Skeletal muscle cell (primary cell): ENCODE data around the gene PLSCR3.

Source experiments
- DNase-seq: peaks from one replicate; pipeline ENCODE4 v3.0.0-alpha.2; 2010; ENCODE audit warnings: low read depth
- H3K4me3 ChIP-seq: 2 replicates; pipeline ENCODE4 v1.5.1; 2011; ENCODE audit warnings: low read depth, mild to moderate bottlenecking, control low read depth, low read length, moderate library complexity

Gene PLSCR3

GRCh38 chr17:7408252-7408727 is 14.0 kb upstream of the PLSCR3 start:
- H3K4me3 ChIP-seq = no peak overlapping the region
- no peak for DNase-seq

GRCh38 chr17:7407485-7408251 is 13.3 kb upstream of the PLSCR3 start, which contains the start of gene NLGN2:
Gene NLGN2, plus strand, starts transcription at chr17:7407845. Its CDS starts 411 bp downstream, at chr17:7408256.
- peak within 1 kb of the TSS; percentile 18 for H3K4me3 ChIP-seq
- no peak for DNase-seq

GRCh38 chr17:7407082-7407481 is 12.8 kb upstream of the PLSCR3 start:
- no peak for DNase-seq

GRCh38 chr17:7406235-7406825 is 12.0 kb upstream of the PLSCR3 start:
- peak overlapping the region; percentile 82 for H3K4me3 ChIP-seq
- DNase-seq = no peak

More at GRCh38 chr17:7407082-7407481, 12.8 kb upstream of the PLSCR3 start:
- H3K4me3 ChIP-seq = no peak overlapping the region

- DNase-seq = no peak
- peak overlapping the region; percentile 82 for H3K4me3 ChIP-seq
These were observed 11.3 kb upstream of the PLSCR3 start for GRCh38 chr17:7405350-7406234.

GRCh38 chr17:7404737-7405349 is 10.5 kb upstream of the PLSCR3 start:
- H3K4me3 ChIP-seq = peak overlapping the region; percentile 82
- no peak for DNase-seq

GRCh38 chr17:7403977-7404736 is 9.8 kb upstream of the PLSCR3 start, which contains the start of gene TMEM256:
Gene TMEM256, minus strand, starts transcription at chr17:7404097. Its CDS starts 13 bp downstream, at chr17:7404084.
- peak; percentile 98 for DNase-seq
- peak within 1 kb of the TSS; percentile 82 for H3K4me3 ChIP-seq

- peak overlapping the region; percentile 82 for H3K4me3 ChIP-seq
- DNase-seq = no peak
These were observed 9.3 kb upstream of the PLSCR3 start for GRCh38 chr17:7403727-7403976.

- DNase-seq = no peak
These were observed 8.9 kb upstream of the PLSCR3 start for GRCh38 chr17:7403043-7403726.

GRCh38 chr17:7398612-7399011 is 4.3 kb upstream of the PLSCR3 start:
- no peak overlapping the region for H3K4me3 ChIP-seq
- no peak for DNase-seq

More at GRCh38 chr17:7403043-7403726, 8.9 kb upstream of the PLSCR3 start:
- H3K4me3 ChIP-seq = peak overlapping the region; percentile 82

- no peak overlapping the region for H3K4me3 ChIP-seq
- no peak for DNase-seq
These were observed 1.8 kb upstream of the PLSCR3 start for GRCh38 chr17:7396147-7396546.

- H3K4me3 ChIP-seq = peak overlapping the region; percentile 74
- DNase-seq = no peak
These were observed 493 bp downstream of the PLSCR3 start for GRCh38 chr17:7393613-7394451.

GRCh38 chr17:7392696-7393612 is 1.4 kb downstream of the PLSCR3 start:
- no peak for DNase-seq
- peak overlapping the region; percentile 74 for H3K4me3 ChIP-seq

GRCh38 chr17:7391307-7391706 is 3.0 kb downstream of the PLSCR3 start:
- DNase-seq = no peak
- H3K4me3 ChIP-seq = no peak overlapping the region

- H3K4me3 ChIP-seq = no peak overlapping the region
These were observed 4.1 kb downstream of the PLSCR3 start for GRCh38 chr17:7389924-7390910.

More at GRCh38 chr17:7389924-7390910, 4.1 kb downstream of the PLSCR3 start:
- no peak for DNase-seq
